ENCODE results near the gene NRARP.

Gene NRARP

GRCh38 chr9:137251194-137251461, 50.9 kb downstream of the NRARP start, which contains the start of gene STPG3:
Gene STPG3 (plus strand): TSS chr9:137251286. CDS start chr9:137251287, 1 bp downstream.
- no peak within 1 kb of the TSS for H3K27ac ChIP-seq (ENCODE audit: low read depth, low read length, poor library complexity, severe bottlenecking)
- no peaks in the 10 kb centered on the region for H4K20me1 ChIP-seq (ENCODE audit: insufficient read depth, low read length)
- no peaks in the 10 kb centered on the region for H3K9me2 ChIP-seq (ENCODE audit: low read depth, low read length)
- peaks cover 35% of the 10 kb centered on the region for H3K4me1 ChIP-seq (ENCODE audit: insufficient read depth, low read length, severe bottlenecking)
- no peak within 1 kb of the TSS for H3K4me3 ChIP-seq (ENCODE audit: low read depth, low read length, poor library complexity, severe bottlenecking)
- no peak within 1 kb of the TSS for H3K4me2 ChIP-seq (ENCODE audit: low read length)
- H3K79me2 ChIP-seq (ENCODE audit: insufficient read depth, low read length), result no peaks in the 10 kb centered on the region
- no peaks in the 10 kb centered on the region for H3K36me3 ChIP-seq (ENCODE audit: insufficient read depth, low read length)
- H3K9ac ChIP-seq (ENCODE audit: low read length), result no peak within 1 kb of the TSS
- no peaks in the 10 kb centered on the region for H3F3A ChIP-seq (ENCODE audit: insufficient read depth, low read length)
- H3K9me3 ChIP-seq (ENCODE audit: low read length), result no peaks in the 10 kb centered on the region
- TF ChIP-seq EZH2 (IDR thresholded peaks at IDR 0.05; ENCODE audit: borderline replicate concordance, low read length) (no peak), CTCF (IDR thresholded peaks at IDR 0.05; ENCODE audit: low read length) (no peak)
- no peak within 1 kb of the TSS for H2AFZ ChIP-seq (ENCODE audit: low read length)
- H3K27me3 ChIP-seq (ENCODE audit: insufficient read depth, low read length), result no peaks in the 10 kb centered on the region; the same call in 1 of the 2 replicates

- H2AFZ ChIP-seq (ENCODE audit: low read length), result no peak overlapping the region
- no peaks in the 10 kb centered on the region for H3K79me2 ChIP-seq (ENCODE audit: insufficient read depth, low read length)
- peaks cover under 1% of the 10 kb centered on the region; the same call in 1 of the 2 replicates for H3K27me3 ChIP-seq (ENCODE audit: insufficient read depth, low read length)
- H3K9ac ChIP-seq (ENCODE audit: low read length), result no peak overlapping the region
- no peaks in the 10 kb centered on the region for H3K9me3 ChIP-seq (ENCODE audit: low read length)
- no peaks in the 10 kb centered on the region for H3K9me2 ChIP-seq (ENCODE audit: low read depth, low read length)
- H3K36me3 ChIP-seq (ENCODE audit: insufficient read depth, low read length), result no peaks in the 10 kb centered on the region
- no peaks in the 10 kb centered on the region for H4K20me1 ChIP-seq (ENCODE audit: insufficient read depth, low read length)
- H3K4me3 ChIP-seq (ENCODE audit: low read depth, low read length, poor library complexity, severe bottlenecking), result no peak overlapping the region
- TF ChIP-seq EZH2 (IDR thresholded peaks at IDR 0.05; ENCODE audit: borderline replicate concordance, low read length), result no peak
- TF ChIP-seq CTCF (IDR thresholded peaks at IDR 0.05; ENCODE audit: low read length), result no peak
- H3K27ac ChIP-seq (ENCODE audit: low read depth, low read length, poor library complexity, severe bottlenecking), result no peak overlapping the region
- H3F3A ChIP-seq (ENCODE audit: insufficient read depth, low read length), result no peaks in the 10 kb centered on the region
- H3K4me2 ChIP-seq (ENCODE audit: low read length), result no peak overlapping the region
- peaks cover 31% of the 10 kb centered on the region for H3K4me1 ChIP-seq (ENCODE audit: insufficient read depth, low read length, severe bottlenecking)
Measured at GRCh38 chr9:137250329-137251193, 51.5 kb downstream of the NRARP start.

Measured in OCI-LY1 (cell line).